HCT116 (cell line): ENCODE measurements around the gene PTH2. TPM values are rescaled to one million over a fixed set of nuclear protein-coding genes. Genes with fewer than 3 reads are reported as not detected.

Experiments used
- ATAC-seq: fragments of 200-7000 bp; cut with Tn5 transposase; 2 replicates; pipeline ENCODE4 v1.9.1; 2020; ENCODE audit warnings: mild to moderate bottlenecking, moderate library complexity
- Bru-seq: library from RNA; stranded (reverse); fragments of 400-500 nt; gene quantifications from one replicate; lab custom pipeline; 2021; lab: Mats Ljungman, UMichigan
- BruChase-seq, 2 experiments: library from RNA; stranded (reverse); fragments of 400-500 nt; gene quantifications; one replicate each; lab custom pipeline; 2021; lab: Mats Ljungman, UMichigan
- BruUV-seq: library from RNA; stranded (reverse); fragments of 400-500 nt; replicated peaks from 2 replicates; lab custom pipeline; 2021; lab: Mats Ljungman, UMichigan
- CTCF ChIA-PET: fragments of 300-600 bp; sonication (Branson Sonifier 250); formaldehyde crosslinking; loops from one replicate; lab custom pipeline; 2021; ENCODE audit warnings: antibody characterized with exemption; lab: Charles Lee
- POLR2A ChIA-PET: fragments of 300-600, 350-600 bp; sonication (Branson Sonifier 250); formaldehyde crosslinking; loops from one replicate; lab custom pipeline; 2021; ENCODE audit warnings: antibody characterized with exemption; lab: Charles Lee
- RAD21 ChIA-PET, 2 experiments: fragments of 300-600 bp; sonication (Branson Sonifier 250); formaldehyde crosslinking; loops; one replicate each; lab custom pipeline; 2023; ENCODE audit warnings: low total read pairs in 2 of 2; ENCODE audit not compliant: uncharacterized antibody in 2 of 2, unreplicated experiment in 2 of 2, low non-redundant PET in 1 of 2; lab: Charles Lee
- DNase-seq: peaks from one replicate; pipeline ENCODE4 v3.0.0-alpha.2; 2010; ENCODE audit warnings: low read depth, low spot score
- H2AFZ ChIP-seq: fragments of 200-600 bp; shearing (Covaris generic), sonication (generic); 2 replicates; pipeline ENCODE4 v1.6.1; 2017; ENCODE audit warnings: low read depth, mixed run types, mixed read lengths, antibody characterized with exemption, low read length; ENCODE audit not compliant: poor library complexity, severe bottlenecking
- H3K27ac ChIP-seq: 2 replicates; pipeline ENCODE4 v1.5.1; 2012; ENCODE audit warnings: low read depth, low read length
- H3K27me3 ChIP-seq: fragments of 200-600 bp; sonication (generic); 2 replicates; pipeline ENCODE4 v1.6.1; 2016; ENCODE audit warnings: mixed run types, low read length, mixed read lengths; ENCODE audit not compliant: insufficient read depth
- H3K36me3 ChIP-seq, 2 experiments: fragments of 200-500 bp in 1 of 2; fragments of 200-600 bp in 1 of 2; sonication (Bioruptor generic) in 1 of 2; sonication (generic) in 1 of 2; 2 replicates each; pipeline versions ENCODE4 v1.5.1 to v1.6.1; 2014 to 2016; ENCODE audit warnings: low read length in 2 of 2, inconsistent platforms in 1 of 2, mixed read lengths in 1 of 2, mixed run types in 1 of 2; ENCODE audit not compliant: insufficient read depth in 2 of 2, control insufficient read depth in 1 of 2
- H3K4me1 ChIP-seq, 2 experiments: fragments of 200-600 bp in 1 of 2; sonication (generic) in 1 of 2; 2 replicates each; pipeline versions ENCODE4 v1.5.1 to v1.6.1; 2012 to 2017; ENCODE audit warnings: low read length in 2 of 2, inconsistent platforms in 1 of 2, mild to moderate bottlenecking in 1 of 2, mixed read lengths in 1 of 2, mixed run types in 1 of 2, moderate library complexity in 1 of 2; ENCODE audit not compliant: insufficient read depth in 2 of 2, control insufficient read depth in 1 of 2
- H3K4me2 ChIP-seq: fragments of 200-600 bp; sonication (generic); 2 replicates; pipeline ENCODE4 v1.6.1; 2017; ENCODE audit warnings: mixed run types, low read length, mixed read lengths
- H3K4me3 ChIP-seq, 2 experiments: fragments of 200-600 bp in 1 of 2; sonication (generic) in 1 of 2; replicated peaks in 1 of 2; 2 replicates each; pipeline ENCODE4 v1.5.1; 2011 to 2016; ENCODE audit warnings: low read length in 2 of 2, control low read depth in 1 of 2, low read depth in 1 of 2, mild to moderate bottlenecking in 1 of 2, mixed read lengths in 1 of 2, mixed run types in 1 of 2
- H3K79me2 ChIP-seq: fragments of 200-600 bp; sonication (generic); 2 replicates; pipeline ENCODE4 v1.6.1; 2017; ENCODE audit warnings: mild to moderate bottlenecking, mixed run types, low read length, moderate library complexity, mixed read lengths; ENCODE audit not compliant: insufficient read depth
- H3K9ac ChIP-seq: fragments of 200-600 bp; sonication (generic); 2 replicates; pipeline ENCODE4 v1.6.1; 2016; ENCODE audit warnings: low read length, mixed read lengths
- H3K9me2 ChIP-seq: fragments of 200-600 bp; sonication (generic), shearing (Covaris generic); 2 replicates; pipeline ENCODE4 v1.6.1; 2017; ENCODE audit warnings: mixed run types, mild to moderate bottlenecking, moderate library complexity; ENCODE audit not compliant: insufficient read depth
- H3K9me3 ChIP-seq, 2 experiments: fragments of 200-500 bp in 1 of 2; fragments of 200-600 bp in 1 of 2; sonication (Bioruptor generic) in 1 of 2; sonication (generic) in 1 of 2; 2 replicates each; pipeline ENCODE4 v1.6.1; 2014 to 2017; ENCODE audit warnings: low read length in 2 of 2, mixed read lengths in 2 of 2, inconsistent platforms in 1 of 2, low read depth in 1 of 2, mild to moderate bottlenecking in 1 of 2, mixed run types in 1 of 2, moderate library complexity in 1 of 2; ENCODE audit not compliant: control insufficient read depth in 1 of 2, insufficient read depth in 1 of 2
- H4K20me1 ChIP-seq: fragments of 200-600 bp; sonication (generic), shearing (Covaris generic); 2 replicates; pipeline ENCODE4 v1.6.1; 2017; ENCODE audit warnings: mixed run types, mild to moderate bottlenecking, moderate library complexity; ENCODE audit not compliant: insufficient read depth
- ATF3 ChIP-seq: IDR thresholded peaks from 2 replicates; pipeline ENCODE4 v1.6.1; 2012
- CBX3 ChIP-seq: IDR thresholded peaks from 2 replicates; pipeline ENCODE4 v1.6.1; 2012; ENCODE audit warnings: low read depth
- EZH2 ChIP-seq: fragments of 200-600 bp; sonication (generic); IDR thresholded peaks from 2 replicates; pipeline ENCODE4 v1.6.1; 2017; ENCODE audit warnings: antibody characterized with exemption, mixed run types
- EZH2phosphoT487 ChIP-seq: fragments of 200-600 bp; IDR thresholded peaks from 2 replicates; pipeline ENCODE4 v1.6.1; 2018; ENCODE audit warnings: antibody characterized with exemption, borderline replicate concordance
- JUND ChIP-seq: IDR thresholded peaks from 2 replicates; pipeline ENCODE4 v1.6.1; 2012
- POLR2AphosphoS5 ChIP-seq: IDR thresholded peaks from 2 replicates; pipeline ENCODE4 v1.6.1; 2011; ENCODE audit warnings: mild to moderate bottlenecking, low read depth, low read length, moderate library complexity
- RAD21 ChIP-seq: IDR thresholded peaks from 2 replicates; pipeline ENCODE4 v1.6.1; 2012; ENCODE audit warnings: low read depth, mild to moderate bottlenecking
- SIN3A ChIP-seq: IDR thresholded peaks from 2 replicates; pipeline ENCODE4 v1.6.1; 2012; ENCODE audit warnings: low read depth
- SRF ChIP-seq: IDR thresholded peaks from 2 replicates; pipeline ENCODE4 v1.6.1; 2012; ENCODE audit warnings: low read depth
- ZNF274 ChIP-seq: fragments of 200-500 bp; sonication (Bioruptor generic); IDR thresholded peaks from 2 replicates; pipeline ENCODE4 v1.6.1; 2014; ENCODE audit warnings: mild to moderate bottlenecking, low read depth, low read length, inconsistent platforms
- intact Hi-C: fragments of 100-400 bp; cut with micrococcal nuclease; formaldehyde crosslinking; loops from 2 replicates; pipeline ENCODE4 v1.10.0; 2022
- long read RNA-seq: library from polyadenylated mRNA; unstranded; transcript quantifications from one replicate; pipeline ENCODE4 v2.0.0, GENCODE V29; 2021; ENCODE audit not compliant: unreplicated experiment
- polyA plus RNA-seq: library from polyadenylated mRNA; unstranded; fragments of >200 nt; gene quantifications from 2 replicates; pipeline ENCODE4 v1.2.1, GENCODE V29; 2012; ENCODE audit warnings: missing spikeins
- total RNA-seq: library from RNA; stranded (reverse); gene quantifications from one replicate; pipeline ENCODE4 v1.2.1, GENCODE V29; 2021; ENCODE audit not compliant: unreplicated experiment
- TF ChIP-seq, protein P1 (sequence below): IDR thresholded peaks from 2 replicates; pipeline ENCODE4 v1.6.1; 2011; ENCODE audit warnings: mild to moderate bottlenecking, low read length, moderate library complexity; ENCODE audit not compliant: insufficient replicate concordance; ENCODE audit errors: extremely low read depth
- TF ChIP-seq, protein P2 (sequence below): IDR thresholded peaks from 2 replicates; pipeline ENCODE4 v1.6.1; 2012; ENCODE audit warnings: low read depth
- TF ChIP-seq, protein P3 (sequence below): IDR thresholded peaks from 2 replicates; pipeline ENCODE4 v1.6.1; 2012

PTH2 gene
- total RNA-seq: 9.5 TPM
- polyA plus RNA-seq: 2.8 and 4.4 TPM in 2 replicates
- Bru-seq, nascent RNA: percentile 42 among the genes with signal in this experiment
- percentile 23 among the genes with signal in this experiment for BruChase-seq, experiment 1, labeled RNA remaining after a 6-hour chase
- percentile 41 among the genes with signal in this experiment for BruChase-seq, experiment 2, labeled RNA remaining after a 2-hour chase
- long read RNA-seq, partial matches to known transcripts: 0 of 1 reads
- long read RNA-seq, other reads (novel, unspliced or antisense): 1 of 1 reads

- intact Hi-C loops: no loop called here
- BruUV-seq: no TSS peak
- H3K79me2 ChIP-seq: no peaks in the 10 kb centered on the region
- ChIA-PET POLR2A (interaction anchor here (1.2 kb wide), 1 partner anchor 30 kb away, joined by 3 read pairs; the partner anchor contains the start of gene ALDH16A1), RAD21 (no interaction called here), CTCF (no interaction called here)
- TF ChIP-seq ATF3 (no peak), CBX3 (no peak), RAD21 (no peak), JUND (no peak), ZNF274 (no peak), SIN3A (no peak), EZH2 (no peak), EZH2phosphoT487 (no peak), SRF (no peak), POLR2AphosphoS5 (no peak)
- TF ChIP-seq, protein P1, sequence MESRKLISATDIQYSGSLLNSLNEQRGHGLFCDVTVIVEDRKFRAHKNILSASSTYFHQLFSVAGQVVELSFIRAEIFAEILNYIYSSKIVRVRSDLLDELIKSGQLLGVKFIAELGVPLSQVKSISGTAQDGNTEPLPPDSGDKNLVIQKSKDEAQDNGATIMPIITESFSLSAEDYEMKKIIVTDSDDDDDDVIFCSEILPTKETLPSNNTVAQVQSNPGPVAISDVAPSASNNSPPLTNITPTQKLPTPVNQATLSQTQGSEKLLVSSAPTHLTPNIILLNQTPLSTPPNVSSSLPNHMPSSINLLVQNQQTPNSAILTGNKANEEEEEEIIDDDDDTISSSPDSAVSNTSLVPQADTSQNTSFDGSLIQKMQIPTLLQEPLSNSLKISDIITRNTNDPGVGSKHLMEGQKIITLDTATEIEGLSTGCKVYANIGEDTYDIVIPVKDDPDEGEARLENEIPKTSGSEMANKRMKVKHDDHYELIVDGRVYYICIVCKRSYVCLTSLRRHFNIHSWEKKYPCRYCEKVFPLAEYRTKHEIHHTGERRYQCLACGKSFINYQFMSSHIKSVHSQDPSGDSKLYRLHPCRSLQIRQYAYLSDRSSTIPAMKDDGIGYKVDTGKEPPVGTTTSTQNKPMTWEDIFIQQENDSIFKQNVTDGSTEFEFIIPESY: no peak
- TF ChIP-seq, protein P2, sequence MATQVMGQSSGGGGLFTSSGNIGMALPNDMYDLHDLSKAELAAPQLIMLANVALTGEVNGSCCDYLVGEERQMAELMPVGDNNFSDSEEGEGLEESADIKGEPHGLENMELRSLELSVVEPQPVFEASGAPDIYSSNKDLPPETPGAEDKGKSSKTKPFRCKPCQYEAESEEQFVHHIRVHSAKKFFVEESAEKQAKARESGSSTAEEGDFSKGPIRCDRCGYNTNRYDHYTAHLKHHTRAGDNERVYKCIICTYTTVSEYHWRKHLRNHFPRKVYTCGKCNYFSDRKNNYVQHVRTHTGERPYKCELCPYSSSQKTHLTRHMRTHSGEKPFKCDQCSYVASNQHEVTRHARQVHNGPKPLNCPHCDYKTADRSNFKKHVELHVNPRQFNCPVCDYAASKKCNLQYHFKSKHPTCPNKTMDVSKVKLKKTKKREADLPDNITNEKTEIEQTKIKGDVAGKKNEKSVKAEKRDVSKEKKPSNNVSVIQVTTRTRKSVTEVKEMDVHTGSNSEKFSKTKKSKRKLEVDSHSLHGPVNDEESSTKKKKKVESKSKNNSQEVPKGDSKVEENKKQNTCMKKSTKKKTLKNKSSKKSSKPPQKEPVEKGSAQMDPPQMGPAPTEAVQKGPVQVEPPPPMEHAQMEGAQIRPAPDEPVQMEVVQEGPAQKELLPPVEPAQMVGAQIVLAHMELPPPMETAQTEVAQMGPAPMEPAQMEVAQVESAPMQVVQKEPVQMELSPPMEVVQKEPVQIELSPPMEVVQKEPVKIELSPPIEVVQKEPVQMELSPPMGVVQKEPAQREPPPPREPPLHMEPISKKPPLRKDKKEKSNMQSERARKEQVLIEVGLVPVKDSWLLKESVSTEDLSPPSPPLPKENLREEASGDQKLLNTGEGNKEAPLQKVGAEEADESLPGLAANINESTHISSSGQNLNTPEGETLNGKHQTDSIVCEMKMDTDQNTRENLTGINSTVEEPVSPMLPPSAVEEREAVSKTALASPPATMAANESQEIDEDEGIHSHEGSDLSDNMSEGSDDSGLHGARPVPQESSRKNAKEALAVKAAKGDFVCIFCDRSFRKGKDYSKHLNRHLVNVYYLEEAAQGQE: no peak
- TF ChIP-seq, protein P3, sequence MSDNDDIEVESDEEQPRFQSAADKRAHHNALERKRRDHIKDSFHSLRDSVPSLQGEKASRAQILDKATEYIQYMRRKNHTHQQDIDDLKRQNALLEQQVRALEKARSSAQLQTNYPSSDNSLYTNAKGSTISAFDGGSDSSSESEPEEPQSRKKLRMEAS: no peak
- H3K4me3 ChIP-seq: no peak within 1 kb of the TSS
- DNase-seq (no peak), ATAC-seq (no peak)
- H3K4me1 ChIP-seq: peaks cover 9 to 40% of the 10 kb centered on the region in 2 experiments; a peak in 3 of 4 replicates
- no peak within 1 kb of the TSS for H3K27ac ChIP-seq
- H3K9me2 ChIP-seq: no peaks in the 10 kb centered on the region
- H3K36me3 ChIP-seq: no peaks in the 10 kb centered on the region
- peaks cover 20% of the 10 kb centered on the region; the same call in 1 of the 2 replicates for H3K27me3 ChIP-seq
- no peak within 1 kb of the TSS for H3K9ac ChIP-seq
- H4K20me1 ChIP-seq: no peaks in the 10 kb centered on the region
- H3K4me2 ChIP-seq: no peak within 1 kb of the TSS
- H3K9me3 ChIP-seq: no peaks in the 10 kb centered on the region
- H2AFZ ChIP-seq: no peak within 1 kb of the TSS
Measured at GRCh38 chr19:49423071-49423984, at the start of gene PTH2. Gene PTH2, minus strand, starts transcription at chr19:49423441. Its CDS starts 102 bp downstream, at chr19:49423339.
